Progenitor cell of endocrine pancreas (in vitro differentiated cells): ENCODE results near the gene SUV39H1. TPM values are rescaled to one million over a fixed set of nuclear protein-coding genes. Genes with fewer than 3 reads are reported as not detected.

Experiments used
- DNase-seq: peaks from one replicate; pipeline ENCODE4 v3.0.0; 2021; ENCODE audit warnings: low spot score; ENCODE audit not compliant: unreplicated experiment
- H3K27ac Mint-ChIP-seq: 2 replicates; pipeline ENCODE4 v1.8.0; 2021; ENCODE audit warnings: mild to moderate bottlenecking, moderate library complexity, mixed read lengths
- H3K27me3 Mint-ChIP-seq: 2 replicates; pipeline ENCODE4 v1.8.0; 2021; ENCODE audit warnings: mixed read lengths
- H3K36me3 Mint-ChIP-seq: 2 replicates; pipeline ENCODE4 v1.8.0; 2022; ENCODE audit warnings: mixed read lengths; ENCODE audit not compliant: insufficient read depth
- H3K4me1 Mint-ChIP-seq: 2 replicates; pipeline ENCODE4 v1.8.0; 2021; ENCODE audit warnings: low read depth, mixed read lengths
- H3K4me3 Mint-ChIP-seq: 2 replicates; pipeline ENCODE4 v1.8.0; 2021; ENCODE audit warnings: low read depth, mild to moderate bottlenecking, moderate library complexity, mixed read lengths
- H3K9me3 Mint-ChIP-seq: 2 replicates; pipeline ENCODE4 v1.8.0; 2021; ENCODE audit warnings: low read depth, mixed read lengths
- CTCF ChIP-seq: fragments of 200-600 bp; sonication (generic); IDR thresholded peaks from one replicate; pipeline ENCODE4 v1.5.0; 2021; ENCODE audit warnings: antibody characterized with exemption, mild to moderate bottlenecking; ENCODE audit not compliant: unreplicated experiment
- total RNA-seq: library from RNA; stranded (reverse); gene quantifications from 2 replicates; pipeline ENCODE4 v1.2.1, GENCODE V29; 2021

The SUV39H1 gene
- total RNA-seq, 1 donor from 2014 or later: 7.4 TPM

DNA sequence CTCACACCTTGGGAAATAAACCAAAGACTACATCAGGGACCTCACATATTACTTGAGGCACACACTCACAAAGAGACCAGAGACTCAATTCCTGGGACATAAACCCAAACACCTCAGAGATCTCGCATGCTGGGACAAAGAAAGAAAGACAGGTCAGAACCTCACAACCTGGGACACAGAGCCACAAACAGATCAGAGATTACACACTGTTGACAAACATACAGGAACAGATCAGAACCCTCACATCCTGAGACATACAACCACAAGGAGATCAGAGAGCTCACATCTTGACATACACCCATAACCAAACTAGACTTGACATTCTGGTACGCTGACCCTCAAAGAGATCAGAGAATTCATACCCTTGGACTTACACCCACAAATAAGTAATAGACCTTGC, 17.3 kb downstream of the SUV39H1 start:
- H3K27ac Mint-ChIP-seq: no peak overlapping the region

DNA sequence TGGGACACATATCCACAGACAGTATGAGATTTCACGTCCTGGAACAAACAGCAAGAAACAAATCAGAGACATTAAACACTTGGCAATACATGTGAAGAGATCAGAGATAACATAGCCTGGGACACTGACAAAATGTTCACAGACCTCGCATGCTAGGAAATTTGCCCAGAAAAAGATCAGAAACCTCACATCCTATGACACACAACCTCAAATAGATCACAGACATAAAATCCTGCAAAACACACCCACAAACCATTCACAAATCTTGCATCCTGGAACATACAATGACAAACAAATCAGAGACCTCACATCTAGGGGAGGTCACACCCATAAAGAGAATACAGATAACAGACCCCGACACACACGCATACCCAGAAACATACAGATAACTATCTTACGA, 18.0 kb downstream of the SUV39H1 start:
- Mint-ChIP-seq H3K9me3 (peaks cover 33% of the 10 kb centered on the region), H3K27me3 (peaks cover 66% of the 10 kb centered on the region), H3K4me3 (no peak overlapping the region), H3K27ac (no peak overlapping the region), H3K4me1 (peaks cover 28% of the 10 kb centered on the region), H3K36me3 (peaks cover 3% of the 10 kb centered on the region)
- TF ChIP-seq CTCF: no peak
- no peak for DNase-seq

More for the DNA sequence above, 17.3 kb downstream of the SUV39H1 start:
- H3K27me3 Mint-ChIP-seq: peaks cover 66% of the 10 kb centered on the region
- H3K9me3 Mint-ChIP-seq: peaks cover 31% of the 10 kb centered on the region
- no peak for TF ChIP-seq CTCF
- H3K36me3 Mint-ChIP-seq: peaks cover 3% of the 10 kb centered on the region
- H3K4me1 Mint-ChIP-seq: peaks cover 28% of the 10 kb centered on the region
- DNase-seq: no peak
- H3K4me3 Mint-ChIP-seq: no peak overlapping the region

DNA sequence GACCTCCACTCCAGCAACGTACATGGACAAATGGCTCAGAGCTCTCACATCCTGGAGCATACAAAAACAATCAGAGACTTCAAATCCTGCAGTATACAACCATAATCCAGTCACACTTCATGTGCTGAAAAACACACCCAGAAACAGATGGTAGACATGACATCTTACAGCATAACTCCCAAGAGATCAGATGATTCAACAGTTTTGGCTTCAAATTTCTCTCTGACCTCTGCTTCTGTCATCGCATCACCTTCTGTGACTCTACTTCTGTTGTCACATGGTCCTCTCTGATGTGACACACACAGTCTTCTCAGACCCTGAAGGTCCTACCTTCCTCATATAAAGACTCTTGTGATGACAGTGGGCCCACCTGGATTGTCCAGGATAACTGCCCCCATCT, 18.5 kb downstream of the SUV39H1 start:
- Mint-ChIP-seq H3K36me3 (peaks cover 3% of the 10 kb centered on the region), H3K9me3 (peaks cover 33% of the 10 kb centered on the region), H3K4me3 (no peak overlapping the region), H3K27ac (no peak overlapping the region), H3K27me3 (peaks cover 66% of the 10 kb centered on the region), H3K4me1 (peaks cover 28% of the 10 kb centered on the region)
- DNase-seq: no peak
- TF ChIP-seq CTCF: no peak

DNA sequence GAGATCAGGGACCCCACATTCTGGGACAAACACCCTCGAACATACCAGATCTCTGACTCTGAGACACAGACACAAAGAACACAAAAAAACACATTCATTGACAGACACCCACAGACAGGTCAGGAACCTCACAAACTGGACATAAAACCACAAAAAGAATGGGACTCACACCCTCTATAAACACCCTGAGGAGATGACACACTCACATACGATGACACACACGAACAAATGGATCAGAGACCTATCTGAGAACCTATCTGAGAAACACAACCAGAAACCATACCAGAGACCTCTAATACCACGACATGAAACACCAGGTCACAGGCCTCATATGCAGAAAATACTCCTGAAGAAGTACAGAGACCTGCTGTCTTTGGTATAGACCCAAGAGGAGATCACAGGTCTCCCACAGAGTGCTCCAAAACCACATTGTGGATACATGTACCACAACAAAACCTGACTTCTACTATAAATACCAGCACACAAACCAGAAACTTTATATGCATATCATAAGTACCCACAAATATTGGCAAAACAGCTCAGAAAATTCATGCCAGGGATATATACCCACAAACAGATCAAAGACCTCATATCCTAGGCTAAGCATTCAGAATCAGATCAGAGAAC, 19.5 kb downstream of the SUV39H1 start:
- TF ChIP-seq CTCF: no peak

DNA sequence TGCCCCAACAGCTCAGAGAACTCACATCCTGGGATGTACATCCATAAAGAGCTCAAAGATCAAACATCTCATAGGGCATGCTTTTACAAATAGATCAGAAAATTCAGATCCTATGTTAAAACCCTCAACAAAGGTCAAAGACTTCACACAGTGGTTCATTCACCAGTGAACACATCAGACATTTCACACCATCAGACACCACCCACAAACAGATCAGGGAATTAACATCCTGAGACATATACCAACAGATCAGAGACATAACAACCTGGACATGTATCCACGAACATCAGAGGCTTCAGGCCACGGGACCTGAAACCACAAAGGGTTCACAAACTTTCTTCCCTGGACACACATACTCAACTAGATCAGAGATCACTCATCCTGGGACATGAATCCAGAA, 23.4 kb downstream of the SUV39H1 start:
- H3K36me3 Mint-ChIP-seq: no peaks in the 10 kb centered on the region
- TF ChIP-seq CTCF: no peak
- no peak overlapping the region for H3K4me3 Mint-ChIP-seq
- H3K27ac Mint-ChIP-seq: no peak overlapping the region
- DNase-seq: no peak
- peaks cover 18% of the 10 kb centered on the region for H3K27me3 Mint-ChIP-seq
- H3K4me1 Mint-ChIP-seq: no peaks in the 10 kb centered on the region
- peaks cover 18% of the 10 kb centered on the region for H3K9me3 Mint-ChIP-seq

More for the DNA sequence above, 19.5 kb downstream of the SUV39H1 start:
- H3K27ac Mint-ChIP-seq: no peak overlapping the region
- H3K4me1 Mint-ChIP-seq: peaks cover 24% of the 10 kb centered on the region
- H3K9me3 Mint-ChIP-seq: peaks cover 28% of the 10 kb centered on the region
- H3K27me3 Mint-ChIP-seq: peaks cover 58% of the 10 kb centered on the region
- DNase-seq: no peak
- no peaks in the 10 kb centered on the region for H3K36me3 Mint-ChIP-seq
- no peak overlapping the region for H3K4me3 Mint-ChIP-seq
